ENCODE results near the gene ARHGAP8. TPM values are rescaled to one million over a fixed set of nuclear protein-coding genes. Genes with fewer than 3 reads are reported as not detected.
"Not testable (repeated sequence)": the region's sequence is repeated elsewhere in the genome, so short reads cannot be mapped to it uniquely, and the experiment has no call there.

ARHGAP8 gene
- total RNA-seq, 2 donors from 2014 or later, result 0.24 TPM; not detected in 1

DNA sequence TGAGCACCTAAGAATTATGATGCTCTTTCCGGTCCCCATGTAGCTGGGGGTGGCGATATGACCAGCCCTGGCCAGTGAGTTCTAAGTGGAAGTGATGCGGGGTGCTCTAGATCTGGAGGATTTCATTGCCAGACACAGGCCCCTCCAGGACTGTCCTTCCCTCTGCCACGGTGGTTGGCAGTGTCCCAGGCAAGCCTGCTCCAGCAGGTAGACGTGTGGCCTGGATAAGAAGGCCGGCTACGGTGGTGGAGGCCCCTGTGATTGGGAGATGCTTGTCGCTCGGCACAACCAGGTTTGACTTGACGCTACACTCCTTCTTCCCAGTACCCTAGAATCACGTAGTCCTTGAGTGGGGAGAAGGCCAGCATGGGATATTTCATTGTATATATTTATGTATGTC, 9.1 kb upstream of the ARHGAP8 start:
- Histone ChIP-seq H3K27me3 (no peaks in the 10 kb centered on the region), H3K4me1 (no peaks in the 10 kb centered on the region), H3K36me3 (no peaks in the 10 kb centered on the region), H3K9me3 (no peaks in the 10 kb centered on the region), H3K4me3 (no peak overlapping the region), H3K27ac (no peak overlapping the region)
- TF ChIP-seq, protein P1, sequence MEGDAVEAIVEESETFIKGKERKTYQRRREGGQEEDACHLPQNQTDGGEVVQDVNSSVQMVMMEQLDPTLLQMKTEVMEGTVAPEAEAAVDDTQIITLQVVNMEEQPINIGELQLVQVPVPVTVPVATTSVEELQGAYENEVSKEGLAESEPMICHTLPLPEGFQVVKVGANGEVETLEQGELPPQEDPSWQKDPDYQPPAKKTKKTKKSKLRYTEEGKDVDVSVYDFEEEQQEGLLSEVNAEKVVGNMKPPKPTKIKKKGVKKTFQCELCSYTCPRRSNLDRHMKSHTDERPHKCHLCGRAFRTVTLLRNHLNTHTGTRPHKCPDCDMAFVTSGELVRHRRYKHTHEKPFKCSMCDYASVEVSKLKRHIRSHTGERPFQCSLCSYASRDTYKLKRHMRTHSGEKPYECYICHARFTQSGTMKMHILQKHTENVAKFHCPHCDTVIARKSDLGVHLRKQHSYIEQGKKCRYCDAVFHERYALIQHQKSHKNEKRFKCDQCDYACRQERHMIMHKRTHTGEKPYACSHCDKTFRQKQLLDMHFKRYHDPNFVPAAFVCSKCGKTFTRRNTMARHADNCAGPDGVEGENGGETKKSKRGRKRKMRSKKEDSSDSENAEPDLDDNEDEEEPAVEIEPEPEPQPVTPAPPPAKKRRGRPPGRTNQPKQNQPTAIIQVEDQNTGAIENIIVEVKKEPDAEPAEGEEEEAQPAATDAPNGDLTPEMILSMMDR (IDR thresholded peaks at IDR 0.05), result no peak
- no peak for DNase-seq (ENCODE audit: low spot score)

DNA sequence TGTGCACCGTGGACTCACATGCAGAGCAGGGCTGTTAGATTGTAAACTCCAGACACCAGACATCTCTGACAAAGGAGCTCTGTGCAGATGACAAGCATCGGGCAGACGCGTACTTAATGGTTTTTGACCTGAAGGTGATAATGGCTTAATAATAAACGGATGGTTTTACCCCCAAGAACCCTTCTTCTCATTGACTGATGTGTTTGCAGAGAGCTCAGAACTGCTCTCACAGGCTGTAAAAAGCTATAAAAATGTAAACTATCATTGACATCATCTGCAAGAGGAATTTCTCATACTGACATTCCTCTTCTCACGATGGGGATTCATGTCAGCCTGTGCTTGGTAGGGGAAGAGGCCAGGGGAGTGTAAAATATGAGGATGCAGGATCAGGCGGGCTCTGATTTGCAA, 8.6 kb upstream of the ARHGAP8 start:
- no peaks in the 10 kb centered on the region for H3K4me1 ChIP-seq
- no peak overlapping the region for H3K27ac ChIP-seq
- H3K9me3 ChIP-seq, result no peaks in the 10 kb centered on the region
- no peak for DNase-seq (ENCODE audit: low spot score)
- H3K36me3 ChIP-seq, result no peaks in the 10 kb centered on the region
- no peaks in the 10 kb centered on the region for H3K27me3 ChIP-seq
- no peak overlapping the region for H3K4me3 ChIP-seq
- TF ChIP-seq, protein P1 (IDR thresholded peaks at IDR 0.05), result no peak

DNA sequence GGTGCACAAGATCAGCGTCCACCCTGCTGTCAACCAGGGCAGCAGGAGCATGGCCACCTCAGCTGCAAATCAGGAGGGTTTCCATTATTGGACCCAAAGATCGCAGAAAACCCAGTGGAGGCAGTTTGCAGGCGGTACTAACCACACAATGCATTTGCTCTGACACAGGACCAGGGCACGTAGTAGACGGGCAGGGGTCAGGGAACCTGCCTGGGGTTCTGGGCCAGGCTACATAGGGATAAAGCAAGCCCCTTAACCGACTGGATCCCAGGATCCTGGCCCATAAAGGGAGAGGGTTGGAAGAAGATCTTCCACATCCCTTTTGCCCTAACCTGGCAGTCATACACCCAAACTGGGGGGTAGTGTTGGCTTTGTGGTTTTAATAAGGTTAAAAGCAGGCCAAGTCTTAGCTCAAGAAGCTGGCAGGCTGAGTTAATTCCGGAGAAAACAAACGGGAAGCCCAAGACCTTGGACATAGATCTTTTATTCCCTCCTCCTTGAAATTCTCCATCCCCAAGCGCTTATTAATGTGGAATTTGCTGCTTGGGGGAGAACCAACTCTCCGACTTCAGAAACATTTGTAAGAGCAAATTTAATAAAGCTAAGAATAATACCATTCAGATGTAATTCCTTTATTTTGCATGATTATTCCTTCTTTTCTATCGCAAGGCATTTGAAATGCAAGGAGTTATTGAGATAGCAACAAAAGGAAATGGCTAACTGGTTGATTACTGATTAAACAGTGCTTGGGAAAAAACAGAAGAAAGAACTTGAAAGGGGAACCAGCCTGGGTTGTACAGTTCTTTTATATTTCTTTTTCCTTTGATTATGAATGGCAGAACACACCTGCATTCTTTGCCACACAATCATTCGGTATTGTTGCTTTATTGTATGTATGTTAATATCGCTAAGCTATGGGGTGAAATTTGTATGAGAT, 6.3 kb upstream of the ARHGAP8 start:
- no peak overlapping the region for H3K4me3 ChIP-seq
- H3K4me1 ChIP-seq, result no peaks in the 10 kb centered on the region
- H3K27me3 ChIP-seq, result peaks cover 0 to 3% of the 10 kb centered on the region in 2 donors
- H3K9me3 ChIP-seq, result peaks cover 0 to 6% of the 10 kb centered on the region in 2 donors
- no peak for DNase-seq (ENCODE audit: low spot score)
- TF ChIP-seq, protein P1 (IDR thresholded peaks at IDR 0.05), result no peak
- no peak overlapping the region for H3K27ac ChIP-seq
- H3K36me3 ChIP-seq, result no peaks in the 10 kb centered on the region

DNA sequence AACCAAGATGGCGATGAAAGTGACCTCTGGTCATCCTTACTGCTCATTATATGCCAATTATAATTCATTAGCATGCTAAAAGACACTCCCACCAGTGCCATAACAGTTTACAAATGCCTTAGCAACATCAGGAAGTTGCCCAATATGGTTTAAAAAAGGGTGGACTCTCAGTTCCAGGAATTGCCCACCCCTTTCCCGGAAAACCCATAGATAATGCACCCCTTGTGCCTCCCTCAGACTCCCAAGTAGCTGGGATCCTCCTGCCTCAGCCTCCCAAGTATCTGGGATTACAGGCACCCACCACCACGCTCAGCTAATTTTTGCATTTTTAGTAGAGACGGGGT, 4.6 kb upstream of the ARHGAP8 start:
- not testable (repeated sequence) for H3K27ac ChIP-seq; DNase-seq (ENCODE audit: low spot score); H3K4me3 ChIP-seq; H3K27me3 ChIP-seq; H3K4me1 ChIP-seq; H3K36me3 ChIP-seq
- H3K9me3 ChIP-seq, result peaks cover 0 to 15% of the 10 kb centered on the region in 2 donors

DNA sequence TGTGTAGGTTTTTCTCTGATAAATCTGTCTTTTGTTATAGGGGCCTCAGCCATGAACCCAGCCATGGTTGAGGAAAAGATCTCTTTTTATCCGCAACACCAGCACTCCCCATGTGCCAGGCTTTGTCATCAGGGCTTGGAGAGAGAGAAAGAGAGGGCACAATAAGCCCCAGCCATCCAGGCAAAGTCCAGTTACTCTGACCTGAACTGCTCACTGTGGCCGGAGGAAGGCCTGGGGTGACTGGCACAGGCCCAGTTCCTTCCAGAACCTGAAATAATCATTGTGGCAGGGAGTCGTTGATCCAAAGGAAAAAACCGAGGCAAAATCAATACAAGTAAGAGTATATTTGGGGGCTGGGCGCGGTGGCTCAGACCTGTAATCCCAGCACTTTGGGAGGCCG, 3.9 kb upstream of the ARHGAP8 start:
- no peak overlapping the region for H3K27ac ChIP-seq
- peaks cover 3 to 9% of the 10 kb centered on the region in 2 donors for H3K27me3 ChIP-seq
- H3K4me1 ChIP-seq, result peaks cover 0 to 15% of the 10 kb centered on the region in 2 donors
- TF ChIP-seq, protein P1 (IDR thresholded peaks at IDR 0.05), result no peak
- DNase-seq (ENCODE audit: low spot score), result no peak
- peaks cover 0 to 15% of the 10 kb centered on the region in 2 donors for H3K9me3 ChIP-seq
- no peak overlapping the region for H3K4me3 ChIP-seq
- no peaks in the 10 kb centered on the region for H3K36me3 ChIP-seq

DNA sequence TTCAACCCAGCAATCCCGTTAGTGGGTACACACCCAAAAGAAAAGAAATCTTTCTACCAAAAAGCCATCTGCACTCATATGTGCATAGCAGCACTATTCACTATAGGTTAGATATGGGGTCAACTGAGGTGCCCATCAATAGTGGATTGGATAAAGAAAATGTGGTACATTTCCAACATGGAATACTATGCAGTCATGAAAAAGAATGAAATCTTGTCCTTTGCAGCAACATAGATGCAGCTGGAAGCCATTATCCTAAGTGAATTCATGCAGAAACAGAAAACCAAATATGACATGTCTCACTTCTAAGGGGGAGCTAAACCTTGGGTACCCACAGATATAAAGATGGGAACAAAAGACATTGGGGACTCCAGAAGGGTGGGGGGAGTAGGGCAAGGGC, 1.9 kb upstream of the ARHGAP8 start:
- peaks cover 3 to 9% of the 10 kb centered on the region in 2 donors for H3K27me3 ChIP-seq
- H3K4me1 ChIP-seq, result peaks cover 0 to 16% of the 10 kb centered on the region in 2 donors
- no peak overlapping the region for H3K4me3 ChIP-seq
- no peaks in the 10 kb centered on the region for H3K36me3 ChIP-seq
- peaks cover 0 to 15% of the 10 kb centered on the region in 2 donors for H3K9me3 ChIP-seq
- no peak for DNase-seq (ENCODE audit: low spot score)
- H3K27ac ChIP-seq, result no peak overlapping the region
- TF ChIP-seq, protein P1 (IDR thresholded peaks at IDR 0.05), result no peak

All from right atrium auricular region (tissue), 2 donors.